AG10803 (cell line): ENCODE data around the gene CELF2.

Experiments used
- DNase-seq: peaks from one replicate; pipeline ENCODE4 v3.0.0; 2010; ENCODE audit warnings: low read depth
- H3K4me3 ChIP-seq: 2 replicates; pipeline ENCODE4 v1.5.1; 2011; ENCODE audit warnings: mild to moderate bottlenecking, low read length, control low read depth
- CTCF ChIP-seq: conservative IDR thresholded peaks from 2 replicates; pipeline ENCODE4 v1.5.1; 2011; ENCODE audit warnings: mild to moderate bottlenecking, low read length, control low read depth, inconsistent platforms

The CELF2 gene

GRCh38 chr10:11186374-11186773, 168.7 kb downstream of the CELF2 start:
- DNase-seq, result no peak
- no peak overlapping the region for H3K4me3 ChIP-seq
- no peak for TF ChIP-seq CTCF

GRCh38 chr10:11189582-11190376, 172.1 kb downstream of the CELF2 start:
- no peak for DNase-seq
- no peak overlapping the region for H3K4me3 ChIP-seq
- TF ChIP-seq CTCF, result no peak

DNA sequence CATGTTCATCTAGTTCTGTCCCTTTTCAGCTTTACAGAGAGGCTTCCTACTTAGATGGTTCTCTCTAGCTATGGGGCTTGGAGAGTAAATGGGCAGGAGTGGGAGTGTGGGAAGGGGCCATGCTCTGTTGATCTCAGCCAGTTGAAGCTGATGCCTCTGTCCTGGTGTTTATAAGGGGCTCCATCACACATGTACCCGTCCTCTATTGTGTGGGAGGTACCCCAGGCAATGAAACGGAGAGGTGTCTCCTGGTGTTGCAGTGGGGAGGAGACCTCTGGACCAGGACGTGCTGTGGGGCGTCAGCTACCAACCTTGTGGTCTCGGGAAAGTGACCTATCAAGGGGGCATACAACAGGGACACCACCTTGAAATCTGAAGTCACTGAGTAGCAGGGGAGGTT, 173.5 kb downstream of the CELF2 start:
- TF ChIP-seq CTCF, result no peak
- H3K4me3 ChIP-seq, result no peak overlapping the region
- DNase-seq, result no peak

DNA sequence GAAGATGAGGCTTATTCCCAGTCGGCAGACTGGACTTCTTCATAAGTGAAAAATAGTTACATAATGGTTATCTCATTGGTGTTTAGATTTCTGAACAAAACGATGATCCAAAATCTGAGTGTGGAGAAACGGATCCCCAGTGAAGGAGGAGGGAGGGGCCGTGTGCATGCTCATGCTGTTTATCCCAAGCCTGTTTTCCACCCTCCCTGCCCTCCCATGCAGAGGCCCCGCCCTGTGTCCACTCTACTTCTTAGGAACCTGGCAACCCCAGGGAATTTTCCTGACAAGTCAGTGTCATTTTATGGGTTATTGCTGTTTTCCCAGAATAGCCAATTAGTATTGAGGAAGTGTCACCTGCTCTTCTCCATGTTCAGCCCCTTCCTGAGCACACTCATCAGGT, 174.0 kb downstream of the CELF2 start:
- no peak for TF ChIP-seq CTCF

DNA sequence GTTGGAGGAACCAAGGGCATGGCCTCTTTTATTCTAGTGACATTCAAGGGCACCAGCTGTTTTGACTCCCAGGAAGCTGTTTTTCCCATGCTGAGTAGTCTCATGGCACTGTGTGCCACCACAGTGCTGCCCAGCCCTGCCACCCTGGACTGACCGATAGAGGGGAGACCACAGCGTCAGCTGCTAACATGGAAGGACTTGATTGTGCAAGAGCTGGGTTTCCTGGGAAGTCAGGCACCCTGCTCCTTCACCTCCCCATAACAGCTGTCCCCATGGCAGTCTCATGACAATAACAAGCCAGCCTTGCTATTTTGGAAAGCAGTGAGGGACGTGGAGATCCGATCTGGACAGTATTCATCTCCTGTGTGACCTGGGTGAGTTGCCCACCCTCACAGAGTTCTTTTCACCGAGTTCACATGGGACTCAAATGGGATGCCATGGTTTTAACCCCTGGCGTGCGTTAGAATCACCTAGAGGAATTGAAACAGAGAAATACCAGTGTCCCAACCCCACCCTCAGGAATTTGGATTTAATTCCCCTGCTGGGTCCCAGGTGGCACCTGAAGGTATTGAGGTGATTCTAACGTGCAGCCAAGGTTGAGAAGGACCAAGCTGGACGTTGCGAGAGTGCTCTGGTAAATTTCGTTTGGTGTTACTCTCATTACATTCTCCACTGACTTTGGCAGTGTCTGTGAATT, 174.8 kb downstream of the CELF2 start:
- H3K4me3 ChIP-seq, result no peak overlapping the region
- DNase-seq, result no peak
- TF ChIP-seq CTCF, result no peak

More for the DNA sequence above, 174.0 kb downstream of the CELF2 start:
- no peak for DNase-seq
- H3K4me3 ChIP-seq, result no peak overlapping the region

- TF ChIP-seq CTCF, result no peak
- H3K4me3 ChIP-seq, result no peak overlapping the region
- no peak for DNase-seq
Measured at GRCh38 chr10:11193001-11193551, 175.4 kb downstream of the CELF2 start.
